Measurements from ENCODE around the gene CDH15.

GRCh38 chr16:89150981-89151380 is 20.6 kb upstream of the CDH15 start:
- TF ChIP-seq CBFB (CRISPR knock-in tag; IDR thresholded peaks at IDR 0.05; ENCODE audit: low read depth) = no peak
- no peak for TF ChIP-seq AR (CRISPR knock-in tag; IDR thresholded peaks at IDR 0.05)
- no peak for TF ChIP-seq TEAD4 (CRISPR knock-in tag; IDR thresholded peaks at IDR 0.05)
- no peak for TF ChIP-seq CTCF (IDR thresholded peaks at IDR 0.05)
- no peak for TF ChIP-seq ZSCAN18 (CRISPR knock-in tag; IDR thresholded peaks at IDR 0.05)
- TF ChIP-seq SOX15 (CRISPR knock-in tag; IDR thresholded peaks at IDR 0.05) = no peak
- TF ChIP-seq TCF7 (CRISPR knock-in tag; IDR thresholded peaks at IDR 0.05; ENCODE audit: low read depth) = no peak
- no peak for TF ChIP-seq ATF2 (CRISPR knock-in tag; IDR thresholded peaks at IDR 0.05; ENCODE audit: borderline replicate concordance, low read depth)
- no peak for TF ChIP-seq E2F1 (CRISPR knock-in tag; IDR thresholded peaks at IDR 0.05)
- no peak for TF ChIP-seq IRF1 (CRISPR knock-in tag; IDR thresholded peaks at IDR 0.05)

Data from WTC11 (cell line).